ENCODE data around the gene PPP2R3B. TPM values are rescaled to one million over a fixed set of nuclear protein-coding genes. Genes with fewer than 3 reads are reported as not detected.
"Not testable (repeated sequence)": the region's sequence is repeated elsewhere in the genome, so short reads cannot be mapped to it uniquely, and the experiment has no call there.

Gene PPP2R3B
- 100 to 1,000 TPM in 1 of 2 donors, 10 to 100 TPM in 1; 89.6 to 108 TPM for total RNA-seq
- 28.3 TPM for polyA plus RNA-seq (ENCODE audit: insufficient read depth, low read depth, low replicate concordance)
- long read RNA-seq, donor 1, transcript PPP2R3B-202 (13 exons, 2,151 nt) = major isoform, 5 of 9 reads
- long read RNA-seq, donor 1, partial matches to known transcripts = 0 of 9 reads
- long read RNA-seq, donor 1, other reads (novel, unspliced or antisense) = 0 of 9 reads
- long read RNA-seq, donor 2, transcript PPP2R3B-202 (13 exons, 2,151 nt) = major isoform, 11 of 11 reads
- long read RNA-seq, donor 2, partial matches to known transcripts = 0 of 11 reads
- long read RNA-seq, donor 2, other reads (novel, unspliced or antisense) = 0 of 11 reads

GRCh38 chrX:386768-387575 is at the start of gene PPP2R3B:
Gene PPP2R3B, minus strand, starts transcription at chrX:386907. Its CDS starts 216 bp downstream, at chrX:386691.
- Histone ChIP-seq H3K4me1 (peaks cover 4% of the 10 kb centered on the region), H3K4me3 (peak within 1 kb of the TSS; percentile 76 to 95), H3K27ac (peak within 1 kb of the TSS; percentile 96 to 100), H3K36me3 (ENCODE audit: low read depth, missing control alignments) (no peaks in the 10 kb centered on the region), H3K9me3 (no peaks in the 10 kb centered on the region), H3K27me3 (no peaks in the 10 kb centered on the region)
- peak; percentile 98 for DNase-seq
- intact Hi-C loops (cut with DNase I; ENCODE audit: low total_unique reads) = no loop called here
- WGBS, 2 donors = 0% methylated on average over 30 to 99 of the region's 102 CpGs
- TF ChIP-seq POLR2A (IDR thresholded peaks at IDR 0.05) (no peak), CTCF (IDR thresholded peaks at IDR 0.05) (no peak)

GRCh38 chrX:435536-436122 is 48.9 kb upstream of the PPP2R3B start:
- Histone ChIP-seq H3K36me3 (ENCODE audit: low read depth, missing control alignments) (no peaks in the 10 kb centered on the region), H3K9me3 (no peaks in the 10 kb centered on the region), H3K4me3 (no peak overlapping the region), H3K27ac (no peak overlapping the region), H3K4me1 (no peaks in the 10 kb centered on the region), H3K27me3 (no peaks in the 10 kb centered on the region)
- intact Hi-C loops (cut with DNase I; ENCODE audit: low total_unique reads) = no loop called here
- 71 to 82% methylated on average over 26 to 29 of the region's 29 CpGs for WGBS, 2 donors
- DNase-seq = no peak
- TF ChIP-seq POLR2A (IDR thresholded peaks at IDR 0.05) (no peak), CTCF (IDR thresholded peaks at IDR 0.05) (no peak)

GRCh38 chrX:434946-435345 is 48.2 kb upstream of the PPP2R3B start:
- Histone ChIP-seq H3K27ac (no peak overlapping the region), H3K27me3 (no peaks in the 10 kb centered on the region)
- TF ChIP-seq CTCF (IDR thresholded peaks at IDR 0.05) = no peak
- TF ChIP-seq POLR2A (IDR thresholded peaks at IDR 0.05) = no peak

GRCh38 chrX:433771-434170 is 47.1 kb upstream of the PPP2R3B start:
- intact Hi-C loops (cut with DNase I; ENCODE audit: low total_unique reads) = no loop called here
- H3K4me3 ChIP-seq = no peak overlapping the region
- H3K27me3 ChIP-seq = no peaks in the 10 kb centered on the region
- DNase-seq = no peak
- H3K4me1 ChIP-seq = no peaks in the 10 kb centered on the region
- H3K36me3 ChIP-seq (ENCODE audit: low read depth, missing control alignments) = no peaks in the 10 kb centered on the region
- no peaks in the 10 kb centered on the region for H3K9me3 ChIP-seq
- WGBS, 2 donors = 84 to 86% methylated on average over 26 of the region's 26 CpGs
- no peak for TF ChIP-seq POLR2A (IDR thresholded peaks at IDR 0.05)
- no peak for TF ChIP-seq CTCF (IDR thresholded peaks at IDR 0.05)
- H3K27ac ChIP-seq = no peak overlapping the region

More at GRCh38 chrX:434946-435345, 48.2 kb upstream of the PPP2R3B start:
- Histone ChIP-seq H3K4me1 (no peaks in the 10 kb centered on the region), H3K36me3 (ENCODE audit: low read depth, missing control alignments) (no peaks in the 10 kb centered on the region), H3K4me3 (no peak overlapping the region), H3K9me3 (no peaks in the 10 kb centered on the region)
- DNase-seq = no peak
- intact Hi-C loops (cut with DNase I; ENCODE audit: low total_unique reads) = no loop called here
- WGBS, 2 donors = 62 to 71% methylated on average over 17 of the region's 17 CpGs

- H3K9me3 ChIP-seq; H3K27ac ChIP-seq; H3K4me3 ChIP-seq; H3K4me1 ChIP-seq; DNase-seq; H3K36me3 ChIP-seq (ENCODE audit: low read depth, missing control alignments); H3K27me3 ChIP-seq; intact Hi-C loops (cut with DNase I; ENCODE audit: low total_unique reads): not testable (repeated sequence)
- 86 to 88% methylated on average over 6 of the region's 12 CpGs for WGBS, 2 donors
Observed at GRCh38 chrX:432666-433065, 46.0 kb upstream of the PPP2R3B start.

All from testis (tissue), 5 donors.